Thyroid gland (tissue), 4 donors: ENCODE measurements around the gene SEMA6A.

ENCODE experiments used
- CTCF ChIP-seq, 6 experiments: fragments of 200-600 bp in 3 of 6; fragments of 450-650 bp in 3 of 6; sonication (generic) in 3 of 6; IDR thresholded peaks; one replicate each; pipeline ENCODE4 v1.5.1; 2016 to 2019; ENCODE audit warnings: antibody characterized with exemption in 6 of 6, mild to moderate bottlenecking in 2 of 6, inconsistent platforms in 1 of 6, moderate library complexity in 1 of 6
- POLR2A ChIP-seq, 2 donors: fragments of 450-650 bp; IDR thresholded peaks; one replicate each; pipeline ENCODE4 v1.6.1; 2017; ENCODE audit warnings: antibody characterized with exemption in 2 of 2, mild to moderate bottlenecking in 2 of 2, moderate library complexity in 1 of 2

GRCh38 chr5:116404792-116405191 is 169.8 kb downstream of the SEMA6A start:
- TF ChIP-seq POLR2A (IDR thresholded peaks at IDR 0.05) (no peak), CTCF (IDR thresholded peaks at IDR 0.05) (no peak)
